ENCODE measurements around the gene AQP1. TPM values are rescaled to one million over a fixed set of nuclear protein-coding genes. Genes with fewer than 3 reads are reported as not detected.

AQP1 gene
- polyA plus RNA-seq (2011; rRNA removed) (0.53 and 0.58 TPM in 2 replicates), polyA plus RNA-seq (2017; fragmentation: RNase III; extraction: RNeasy Plus Mini Kit Qiagen cat#74134 plus additional on column Dnase treatment) (0.49 to 0.55 TPM (median 0.50 TPM) in 3 replicates), polyA minus RNA-seq (2011; rRNA and poly(A)+ RNA removed) (0.21 and 0.49 TPM in 2 replicates)
- polyA plus RNA-seq (2012; cell fraction: cytosol; rRNA removed): 0.19 TPM in 2 replicates
- 2.9 and 3.0 TPM in 2 replicates for polyA plus RNA-seq (2012; cell fraction: nucleus; rRNA removed)

DNA sequence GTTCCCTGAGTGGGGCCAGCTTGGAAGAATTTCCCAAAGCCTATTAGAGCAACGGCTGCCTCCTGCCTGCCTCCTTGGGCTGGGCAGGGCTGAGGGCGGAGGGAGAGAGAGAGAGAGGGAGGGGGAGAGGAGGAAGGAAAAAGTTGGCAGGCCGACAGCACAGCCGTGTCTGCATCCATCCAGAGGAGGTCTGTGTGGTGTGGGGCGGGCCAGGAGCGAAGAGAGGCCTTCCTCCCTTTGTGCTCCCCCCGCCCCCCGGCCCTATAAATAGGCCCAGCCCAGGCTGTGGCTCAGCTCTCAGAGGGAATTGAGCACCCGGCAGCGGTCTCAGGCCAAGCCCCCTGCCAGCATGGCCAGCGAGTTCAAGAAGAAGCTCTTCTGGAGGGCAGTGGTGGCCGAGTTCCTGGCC lies at the start of gene AQP1:
AQP1 (plus strand) TSS at position 293 of the 409 bp plus-strand sequence; CDS start at position 350, 57 bp downstream.
- no peak within 1 kb of the TSS for H3K4me2 ChIP-seq
- no peak for FAIRE-seq
- no peak within 1 kb of the TSS for H3K4me3 ChIP-seq
- ChIA-PET POLR2A (no interaction called here), CTCF (interaction anchor here (0.6 to 2.5 kb wide), 3 partner anchors 27 to 1196 kb away, joined by 4 to 6 read pairs (median 5); no protein-coding TSS in a partner anchor)
- peaks cover 9% of the 10 kb centered on the region; the same call in 2 of the 3 replicates for H3K4me1 ChIP-seq
- 71% methylated on average over 8 of the region's 12 CpGs for WGBS (ENCODE audit: missing lambda C conversion rate)
- H3K9me3 ChIP-seq: no peaks in the 10 kb centered on the region
- ATAC-seq: no peak
- H3K27ac ChIP-seq: no peak within 1 kb of the TSS
- no peak for DNase-seq (ENCODE audit: low read depth in 1 of 2, low spot score in 1 of 2)
- TF ChIP-seq CHD2 (IDR thresholded peaks at IDR 0.05; ENCODE audit: low read length, partially characterized antibody) (no peak), POLR2AphosphoS2 (conservative IDR thresholded peaks at IDR 0.05; ENCODE audit: low read length) (no peak), MYC (IDR thresholded peaks at IDR 0.05; ENCODE audit: borderline replicate concordance, low read length) (no peak), NFE2L2 (conservative IDR thresholded peaks at IDR 0.05; ENCODE audit: low read length) (no peak), HOXB5 (CRISPR knock-in tag; IDR thresholded peaks at IDR 0.05) (no peak), KDM1A (IDR thresholded peaks at IDR 0.05; ENCODE audit: low read depth) (no peak), FOXS1 (CRISPR knock-in tag; IDR thresholded peaks at IDR 0.05) (no peak), NPAS2 (CRISPR knock-in tag; IDR thresholded peaks at IDR 0.05; ENCODE audit: borderline replicate concordance) (no peak), HOXA7 (CRISPR knock-in tag; IDR thresholded peaks at IDR 0.05) (no peak), SREBF2 (IDR thresholded peaks at IDR 0.05) (no peak), HOXB13 (CRISPR knock-in tag; IDR thresholded peaks at IDR 0.05; ENCODE audit: low read depth) (no peak), TFCP2L1 (CRISPR knock-in tag; IDR thresholded peaks at IDR 0.05) (no peak), EHMT2 (IDR thresholded peaks at IDR 0.05; ENCODE audit: low read depth) (no peak), RARB (CRISPR knock-in tag; IDR thresholded peaks at IDR 0.05) (no peak), MAZ (IDR thresholded peaks at IDR 0.05; ENCODE audit: borderline replicate concordance, low read depth, low read length) (no peak), CEBPB (IDR thresholded peaks at IDR 0.05) (no peak)

GRCh38 chr7:30862995-30863705 lies 48.5 kb upstream of the AQP1 start:
- Histone ChIP-seq H3K4me3 (no peak overlapping the region), H3K27ac (no peak overlapping the region), H3K4me2 (no peak overlapping the region), H3K4me1 (no peaks in the 10 kb centered on the region), H3K9me3 (no peaks in the 10 kb centered on the region)
- TF ChIP-seq, protein P1, sequence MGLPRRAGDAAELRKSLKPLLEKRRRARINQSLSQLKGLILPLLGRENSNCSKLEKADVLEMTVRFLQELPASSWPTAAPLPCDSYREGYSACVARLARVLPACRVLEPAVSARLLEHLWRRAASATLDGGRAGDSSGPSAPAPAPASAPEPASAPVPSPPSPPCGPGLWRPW (IDR thresholded peaks at IDR 0.05): no peak
- no peak for TF ChIP-seq EHF (CRISPR knock-in tag; IDR thresholded peaks at IDR 0.05)
- TF ChIP-seq HMGXB4 (CRISPR knock-in tag; IDR thresholded peaks at IDR 0.05; ENCODE audit: borderline replicate concordance): no peak
- TF ChIP-seq ESRRA (IDR thresholded peaks at IDR 0.05; ENCODE audit: borderline replicate concordance, low read length): no peak
- FAIRE-seq (no peak), DNase-seq (ENCODE audit: low read depth in 1 of 2, low spot score in 1 of 2) (no peak), ATAC-seq (no peak)
- WGBS (ENCODE audit: missing lambda C conversion rate): 77% methylated on average over 9 of the region's 9 CpGs
- POLR2A ChIA-PET: no interaction called here
- CTCF ChIA-PET: no interaction called here

GRCh38 chr7:30863706-30864035 lies 48.0 kb upstream of the AQP1 start:
- H3K4me3 ChIP-seq: no peak overlapping the region
- FAIRE-seq (no peak), ATAC-seq (no peak), DNase-seq (ENCODE audit: low read depth in 1 of 2, low spot score in 1 of 2) (no peak)
- POLR2A ChIA-PET: no interaction called here
- no peaks in the 10 kb centered on the region for H3K4me1 ChIP-seq
- H3K9me3 ChIP-seq: no peaks in the 10 kb centered on the region
- no peak overlapping the region for H3K27ac ChIP-seq
- CTCF ChIA-PET: interaction anchor here (0.9 kb wide), 1 partner anchor 119 kb away, joined by 3 read pairs; no protein-coding TSS in a partner anchor
- H3K4me2 ChIP-seq: no peak overlapping the region
- WGBS (ENCODE audit: missing lambda C conversion rate): 74% methylated on average over 4 of the region's 4 CpGs
- TF ChIP-seq POLR2A (IDR thresholded peaks at IDR 0.05; ENCODE audit: low read length): no peak
- no peak for TF ChIP-seq CHD2 (IDR thresholded peaks at IDR 0.05; ENCODE audit: low read length, partially characterized antibody)
- TF ChIP-seq POLR2AphosphoS2 (conservative IDR thresholded peaks at IDR 0.05; ENCODE audit: low read length): no peak
- TF ChIP-seq ELK1 (IDR thresholded peaks at IDR 0.05; ENCODE audit: low read depth, low read length): no peak
- no peak for TF ChIP-seq HOXB5 (CRISPR knock-in tag; IDR thresholded peaks at IDR 0.05)
- TF ChIP-seq ATOH8 (CRISPR knock-in tag; IDR thresholded peaks at IDR 0.05; ENCODE audit: low read depth): no peak
- TF ChIP-seq HOXA7 (CRISPR knock-in tag; IDR thresholded peaks at IDR 0.05): no peak
- TF ChIP-seq ZSCAN20 (CRISPR knock-in tag; IDR thresholded peaks at IDR 0.05): no peak
- no peak for TF ChIP-seq MYC (IDR thresholded peaks at IDR 0.05; ENCODE audit: borderline replicate concordance, low read length)
- TF ChIP-seq, protein P2, sequence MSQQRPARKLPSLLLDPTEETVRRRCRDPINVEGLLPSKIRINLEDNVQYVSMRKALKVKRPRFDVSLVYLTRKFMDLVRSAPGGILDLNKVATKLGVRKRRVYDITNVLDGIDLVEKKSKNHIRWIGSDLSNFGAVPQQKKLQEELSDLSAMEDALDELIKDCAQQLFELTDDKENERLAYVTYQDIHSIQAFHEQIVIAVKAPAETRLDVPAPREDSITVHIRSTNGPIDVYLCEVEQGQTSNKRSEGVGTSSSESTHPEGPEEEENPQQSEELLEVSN (IDR thresholded peaks at IDR 0.05; ENCODE audit: borderline replicate concordance, low read depth): no peak
- TF ChIP-seq JUNB (IDR thresholded peaks at IDR 0.05): no peak
- no peak for TF ChIP-seq MAFK (IDR thresholded peaks at IDR 0.05; ENCODE audit: partially characterized antibody)
- TF ChIP-seq, protein P1 (IDR thresholded peaks at IDR 0.05): no peak
- TF ChIP-seq TP53 (CRISPR knock-in tag; IDR thresholded peaks at IDR 0.05): no peak
- no peak for TF ChIP-seq CBX8 (IDR thresholded peaks at IDR 0.05)

Data from A549 (cell line).